ENCODE data around the gene GANAB.
"Not testable (repeated sequence)": the region's sequence is repeated elsewhere in the genome, so short reads cannot be mapped to it uniquely, and the experiment has no call there.

The GANAB gene

GRCh38 chr11:62621027-62621566 is 25.3 kb downstream of the GANAB start:
- H3K9me3 Mint-ChIP-seq = no peaks in the 10 kb centered on the region
- peak overlapping the region; percentile 95 for H3K27ac Mint-ChIP-seq
- DNase-seq = no peak
- H3K27me3 Mint-ChIP-seq = no peaks in the 10 kb centered on the region
- peaks cover 31% of the 10 kb centered on the region for H3K4me1 Mint-ChIP-seq (ENCODE audit: low read depth)
- peaks cover 83% of the 10 kb centered on the region for H3K36me3 Mint-ChIP-seq (ENCODE audit: low read depth)
- H3K4me3 Mint-ChIP-seq = peak overlapping the region; percentile 91

- Mint-ChIP-seq H3K27ac (peak overlapping the region; percentile 76), H3K36me3 (ENCODE audit: low read depth) (peaks cover 69% of the 10 kb centered on the region), H3K4me1 (ENCODE audit: low read depth) (peaks cover 48% of the 10 kb centered on the region)
- H3K4me3 Mint-ChIP-seq, H3K27me3 Mint-ChIP-seq, H3K9me3 Mint-ChIP-seq, DNase-seq: not testable (repeated sequence)
These were observed 29.5 kb downstream of the GANAB start for GRCh38 chr11:62616957-62617356.

GRCh38 chr11:62615521-62615920 is 30.9 kb downstream of the GANAB start:
- Mint-ChIP-seq H3K4me1 (ENCODE audit: low read depth) (peaks cover 52% of the 10 kb centered on the region), H3K27ac (peak overlapping the region; percentile 91), H3K27me3 (no peaks in the 10 kb centered on the region), H3K4me3 (no peak overlapping the region), H3K36me3 (ENCODE audit: low read depth) (peaks cover 72% of the 10 kb centered on the region), H3K9me3 (no peaks in the 10 kb centered on the region)
- no peak for DNase-seq

GRCh38 chr11:62614275-62614674 is 32.1 kb downstream of the GANAB start:
- DNase-seq = peak; percentile 69
- Mint-ChIP-seq H3K4me1 (ENCODE audit: low read depth) (peaks cover 56% of the 10 kb centered on the region), H3K4me3 (peak overlapping the region; percentile 4), H3K27ac (peak overlapping the region; percentile 91), H3K27me3 (no peaks in the 10 kb centered on the region), H3K9me3 (no peaks in the 10 kb centered on the region), H3K36me3 (ENCODE audit: low read depth) (peaks cover 73% of the 10 kb centered on the region)

GRCh38 chr11:62613291-62613778 is 33.1 kb downstream of the GANAB start:
- Mint-ChIP-seq H3K27ac (peak overlapping the region; percentile 93), H3K4me1 (ENCODE audit: low read depth) (peaks cover 61% of the 10 kb centered on the region), H3K36me3 (ENCODE audit: low read depth) (peaks cover 75% of the 10 kb centered on the region), H3K4me3 (no peak overlapping the region), H3K27me3 (no peaks in the 10 kb centered on the region), H3K9me3 (no peaks in the 10 kb centered on the region)
- no peak for DNase-seq

- H3K9me3 Mint-ChIP-seq = no peaks in the 10 kb centered on the region
- no peaks in the 10 kb centered on the region for H3K27me3 Mint-ChIP-seq
- peak within 1 kb of the TSS; percentile 99 for H3K4me3 Mint-ChIP-seq
- H3K4me1 Mint-ChIP-seq (ENCODE audit: low read depth) = peaks cover 68% of the 10 kb centered on the region
- peak within 1 kb of the TSS; percentile 99 for H3K27ac Mint-ChIP-seq
- peaks cover 75% of the 10 kb centered on the region for H3K36me3 Mint-ChIP-seq (ENCODE audit: low read depth)
- peak; percentile 95 for DNase-seq
These were observed 33.8 kb downstream of the GANAB start, which contains the start of the genes EML3 and ROM1 for GRCh38 chr11:62612366-62613290. EML3 (minus strand) TSS chr11:62612775; CDS start chr11:62612457, 318 bp downstream. ROM1 (plus strand) TSS chr11:62613257; CDS start chr11:62613282, 25 bp downstream.

GRCh38 chr11:62611705-62612365 is 34.6 kb downstream of the GANAB start:
- Mint-ChIP-seq H3K4me3 (peak overlapping the region; percentile 99), H3K36me3 (ENCODE audit: low read depth) (peaks cover 76% of the 10 kb centered on the region), H3K27me3 (no peaks in the 10 kb centered on the region), H3K9me3 (no peaks in the 10 kb centered on the region), H3K4me1 (ENCODE audit: low read depth) (peaks cover 72% of the 10 kb centered on the region), H3K27ac (peak overlapping the region; percentile 99)
- DNase-seq = peak; percentile 77

- Mint-ChIP-seq H3K27me3 (no peaks in the 10 kb centered on the region), H3K4me1 (ENCODE audit: low read depth) (peaks cover 69% of the 10 kb centered on the region)
- DNase-seq = no peak
These were observed 35.4 kb downstream of the GANAB start for GRCh38 chr11:62610814-62611704.

GRCh38 chr11:62610403-62610802 is 36.0 kb downstream of the GANAB start:
- Mint-ChIP-seq H3K4me3 (peak overlapping the region; percentile 99), H3K27ac (peak overlapping the region; percentile 99), H3K36me3 (ENCODE audit: low read depth) (peaks cover 77% of the 10 kb centered on the region), H3K4me1 (ENCODE audit: low read depth) (peaks cover 70% of the 10 kb centered on the region), H3K9me3 (no peaks in the 10 kb centered on the region), H3K27me3 (no peaks in the 10 kb centered on the region)
- DNase-seq = no peak

More at GRCh38 chr11:62610814-62611704, 35.4 kb downstream of the GANAB start:
- H3K4me3 Mint-ChIP-seq = peak overlapping the region; percentile 99
- H3K36me3 Mint-ChIP-seq (ENCODE audit: low read depth) = peaks cover 76% of the 10 kb centered on the region
- no peaks in the 10 kb centered on the region for H3K9me3 Mint-ChIP-seq
- H3K27ac Mint-ChIP-seq = peak overlapping the region; percentile 99

GRCh38 chr11:62608776-62609175 is 37.6 kb downstream of the GANAB start:
- Mint-ChIP-seq H3K4me1 (ENCODE audit: low read depth) (peaks cover 65% of the 10 kb centered on the region), H3K27ac (peak overlapping the region; percentile 52), H3K4me3 (no peak overlapping the region), H3K36me3 (ENCODE audit: low read depth) (peaks cover 82% of the 10 kb centered on the region), H3K9me3 (no peaks in the 10 kb centered on the region), H3K27me3 (no peaks in the 10 kb centered on the region)
- no peak for DNase-seq

- Mint-ChIP-seq H3K4me3 (no peak overlapping the region), H3K4me1 (ENCODE audit: low read depth) (peaks cover 66% of the 10 kb centered on the region), H3K27me3 (no peaks in the 10 kb centered on the region), H3K36me3 (ENCODE audit: low read depth) (peaks cover 92% of the 10 kb centered on the region), H3K27ac (peak overlapping the region; percentile 71), H3K9me3 (no peaks in the 10 kb centered on the region)
- no peak for DNase-seq
These were observed 38.7 kb downstream of the GANAB start for GRCh38 chr11:62607714-62608113.

GRCh38 chr11:62605902-62606301 is 40.5 kb downstream of the GANAB start:
- Mint-ChIP-seq H3K9me3 (no peaks in the 10 kb centered on the region), H3K36me3 (ENCODE audit: low read depth) (peaks cover 91% of the 10 kb centered on the region), H3K27ac (peak overlapping the region; percentile 44), H3K4me3 (no peak overlapping the region), H3K4me1 (ENCODE audit: low read depth) (peaks cover 61% of the 10 kb centered on the region), H3K27me3 (no peaks in the 10 kb centered on the region)
- DNase-seq = no peak

GRCh38 chr11:62605467-62605866 is 40.9 kb downstream of the GANAB start:
- Mint-ChIP-seq H3K4me3 (no peak overlapping the region), H3K4me1 (ENCODE audit: low read depth) (peaks cover 57% of the 10 kb centered on the region), H3K9me3 (no peaks in the 10 kb centered on the region), H3K27me3 (no peaks in the 10 kb centered on the region), H3K36me3 (ENCODE audit: low read depth) (peaks cover 92% of the 10 kb centered on the region), H3K27ac (no peak overlapping the region)
- DNase-seq = no peak

Data from activated T-cell treated with anti-CD3 and anti-CD28 coated beads, Interleukin-2, amount 50 U/mL, for 24 hours (primary cell).